ENCODE results near the gene VSIG8.

VSIG8 gene

GRCh38 chr1:159856576-159856975, 5.9 kb downstream of the VSIG8 start:
- no peak for DNase-seq (ENCODE audit: low read depth)

GRCh38 chr1:159855709-159856108, 6.7 kb downstream of the VSIG8 start:
- no peak for DNase-seq (ENCODE audit: low read depth)

- peak; percentile 49 for DNase-seq (ENCODE audit: low read depth)
These were observed 7.7 kb downstream of the VSIG8 start for GRCh38 chr1:159854693-159855192.

- DNase-seq (ENCODE audit: low read depth), result peak; percentile 46
These were observed 8.3 kb downstream of the VSIG8 start for GRCh38 chr1:159854116-159854692.

GRCh38 chr1:159853417-159854115, 8.9 kb downstream of the VSIG8 start:
- no peak for DNase-seq (ENCODE audit: low read depth)

- no peak for DNase-seq (ENCODE audit: low read depth)
These were observed 11.1 kb downstream of the VSIG8 start for GRCh38 chr1:159851407-159851806.

- DNase-seq (ENCODE audit: low read depth), result no peak
These were observed 12.7 kb downstream of the VSIG8 start for GRCh38 chr1:159849626-159850366.

GRCh38 chr1:159848326-159848725, 14.1 kb downstream of the VSIG8 start:
- no peak for DNase-seq (ENCODE audit: low read depth)

GRCh38 chr1:159847231-159847630, 15.2 kb downstream of the VSIG8 start:
- no peak for DNase-seq (ENCODE audit: low read depth)

- no peak for DNase-seq (ENCODE audit: low read depth)
These were observed 16.5 kb downstream of the VSIG8 start for GRCh38 chr1:159845751-159846629.

- DNase-seq (ENCODE audit: low read depth), result no peak
These were observed 19.0 kb downstream of the VSIG8 start for GRCh38 chr1:159843459-159843858.

- no peak for DNase-seq (ENCODE audit: low read depth)
These were observed 20.7 kb downstream of the VSIG8 start for GRCh38 chr1:159841749-159842148.

- no peak for DNase-seq (ENCODE audit: low read depth)
These were observed 23.2 kb downstream of the VSIG8 start for GRCh38 chr1:159839116-159839849.

- DNase-seq (ENCODE audit: low read depth), result no peak
These were observed 23.7 kb downstream of the VSIG8 start for GRCh38 chr1:159838715-159839114.

- no peak for DNase-seq (ENCODE audit: low read depth)
These were observed 26.5 kb downstream of the VSIG8 start for GRCh38 chr1:159835862-159836525.

GRCh38 chr1:159835356-159835755, 27.1 kb downstream of the VSIG8 start:
- no peak for DNase-seq (ENCODE audit: low read depth)

GRCh38 chr1:159832309-159832708, 30.1 kb downstream of the VSIG8 start:
- no peak for DNase-seq (ENCODE audit: low read depth)

- DNase-seq (ENCODE audit: low read depth), result no peak
These were observed 30.9 kb downstream of the VSIG8 start for GRCh38 chr1:159831412-159832141.

GRCh38 chr1:159830722-159831121, 31.7 kb downstream of the VSIG8 start:
- no peak for DNase-seq (ENCODE audit: low read depth)

- no peak for DNase-seq (ENCODE audit: low read depth)
These were observed 32.5 kb downstream of the VSIG8 start for GRCh38 chr1:159829822-159830465.

Measured in HS-27A (cell line).